VCaP (cell line): ENCODE results near the gene CELSR1.

ENCODE experiments used
- H3K27ac ChIP-seq: fragments of 450-650 bp; 2 replicates; pipeline ENCODE4 v1.5.1; 2017
- CTCF ChIP-seq: fragments of 450-650 bp; conservative IDR thresholded peaks from 2 replicates; pipeline ENCODE4 v1.5.1; 2017; ENCODE audit warnings: mild to moderate bottlenecking, moderate library complexity

Gene CELSR1

DNA sequence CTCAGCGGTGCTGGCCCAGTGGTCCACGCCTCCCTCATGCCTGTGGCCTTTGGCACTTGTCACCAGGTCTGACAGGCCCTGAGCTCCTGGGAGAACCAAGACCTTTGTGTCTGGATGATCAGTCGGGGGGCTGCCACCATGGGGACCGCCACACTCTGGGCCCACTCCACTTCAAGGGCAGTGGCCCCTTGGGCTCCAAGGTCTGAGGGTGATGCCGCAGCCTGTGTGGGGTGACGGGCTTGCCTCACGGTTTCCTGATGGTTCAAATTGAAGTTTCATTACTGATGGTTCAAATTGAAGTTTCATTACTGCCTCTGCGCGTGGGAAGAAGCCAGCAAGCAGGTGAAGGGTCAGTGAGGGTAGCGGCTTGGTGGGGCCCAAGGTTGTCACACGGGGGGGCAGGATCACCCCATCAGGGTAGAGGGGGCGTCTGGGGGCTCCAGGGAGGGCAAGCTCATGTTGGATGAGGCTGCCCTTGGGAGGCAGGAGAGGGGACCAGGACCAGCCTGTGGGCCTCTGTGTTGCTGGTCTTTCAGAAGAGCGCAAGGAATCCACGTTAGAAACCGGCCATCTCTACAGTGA is 174.4 kb downstream of the CELSR1 start:
- no peak overlapping the region for H3K27ac ChIP-seq
- no peak for TF ChIP-seq CTCF

- TF ChIP-seq CTCF = no peak
- no peak overlapping the region for H3K27ac ChIP-seq
Measured at GRCh38 chr22:46362203-46362933, 175.1 kb downstream of the CELSR1 start.

DNA sequence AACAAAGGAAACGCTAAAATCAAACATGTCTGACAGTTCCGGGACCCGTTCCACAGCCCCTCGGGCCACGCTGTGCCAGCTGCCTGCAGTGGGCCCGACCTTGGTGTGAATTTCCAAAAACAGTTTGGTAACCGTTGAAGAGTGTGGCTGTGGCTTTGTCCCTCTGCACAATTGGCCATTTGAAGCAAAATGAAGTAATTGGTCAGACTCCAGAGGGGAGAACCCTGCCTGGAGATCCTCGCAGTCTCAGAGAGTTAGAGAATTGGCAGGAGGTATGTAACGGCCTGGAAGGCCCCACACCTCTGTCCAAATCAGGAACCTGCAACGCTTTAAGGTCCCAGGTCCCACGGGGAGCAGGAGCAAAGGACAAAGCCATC is 175.6 kb downstream of the CELSR1 start:
- no peak for TF ChIP-seq CTCF
- no peak overlapping the region for H3K27ac ChIP-seq

- H3K27ac ChIP-seq = no peak overlapping the region
- no peak for TF ChIP-seq CTCF
Measured at GRCh38 chr22:46360891-46361290, 176.5 kb downstream of the CELSR1 start.

DNA sequence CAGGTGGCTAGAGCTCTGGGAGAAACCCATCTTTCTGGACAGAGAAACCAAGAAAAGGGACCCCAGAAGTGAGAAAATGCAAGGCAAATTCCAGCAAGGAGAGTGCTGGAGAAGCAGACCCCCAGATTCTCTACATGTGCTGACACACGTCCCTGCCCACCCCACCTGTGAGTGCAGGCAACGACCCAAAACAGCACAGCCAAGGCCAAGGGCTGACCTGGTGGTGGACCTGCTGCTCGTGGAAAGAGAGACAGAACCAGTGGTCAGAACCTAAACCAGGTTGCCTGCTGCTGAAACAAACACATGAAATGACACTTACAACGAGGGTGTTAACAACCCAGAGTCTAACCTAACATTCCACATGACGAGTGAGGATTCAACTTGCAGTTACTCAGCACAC is 177.3 kb downstream of the CELSR1 start:
- H3K27ac ChIP-seq = no peak overlapping the region
- TF ChIP-seq CTCF = no peak

- H3K27ac ChIP-seq = no peak overlapping the region
- no peak for TF ChIP-seq CTCF
Measured at GRCh38 chr22:46359362-46359761, 178.1 kb downstream of the CELSR1 start.

- no peak overlapping the region for H3K27ac ChIP-seq
- TF ChIP-seq CTCF = no peak
Measured at GRCh38 chr22:46358766-46359165, 178.7 kb downstream of the CELSR1 start.
